Neural progenitor cell (in vitro differentiated cells): Measurements from ENCODE around the gene DEDD2. TPM values are rescaled to one million over a fixed set of nuclear protein-coding genes. Genes with fewer than 3 reads are reported as not detected.

ENCODE experiments used
- DNase-seq: peaks from one replicate; pipeline ENCODE4 v3.0.0-alpha.2; 2016; ENCODE audit warnings: low spot score
- H2AFZ ChIP-seq: fragments of 200-600 bp; sonication (generic); replicated peaks from 2 replicates; pipeline ENCODE4 v1.6.1; 2016; ENCODE audit warnings: antibody characterized with exemption
- H3F3A ChIP-seq: fragments of 200-600 bp; sonication (generic); 2 replicates; pipeline ENCODE4 v1.6.1; 2016; ENCODE audit warnings: antibody characterized with exemption, low read depth
- H3K27ac ChIP-seq: fragments of 200-600 bp; sonication (generic); 2 replicates; pipeline ENCODE4 v1.5.1; 2016; ENCODE audit warnings: mild to moderate bottlenecking
- H3K27me3 ChIP-seq: fragments of 200-600 bp; sonication (generic); 2 replicates; pipeline ENCODE4 v1.6.1; 2016; ENCODE audit warnings: mild to moderate bottlenecking, moderate library complexity
- H3K36me3 ChIP-seq: fragments of 200-600 bp; sonication (generic); 2 replicates; pipeline ENCODE4 v1.5.1; 2016
- H3K4me1 ChIP-seq: fragments of 200-600 bp; sonication (generic); 2 replicates; pipeline ENCODE4 v1.6.1; 2016; ENCODE audit warnings: mixed run types
- H3K4me2 ChIP-seq: fragments of 200-600 bp; sonication (generic); 2 replicates; pipeline ENCODE4 v1.6.1; 2016
- H3K4me3 ChIP-seq: fragments of 200-600 bp; sonication (generic); 2 replicates; pipeline ENCODE4 v1.5.1; 2016
- H3K79me2 ChIP-seq: fragments of 200-600 bp; sonication (generic); 2 replicates; pipeline ENCODE4 v1.6.1; 2016; ENCODE audit warnings: low read depth
- H3K9ac ChIP-seq: fragments of 200-600 bp; sonication (generic); 2 replicates; pipeline ENCODE4 v1.6.1; 2016
- H3K9me3 ChIP-seq: fragments of 200-600 bp; sonication (generic); 2 replicates; pipeline ENCODE4 v1.5.1; 2016; ENCODE audit warnings: low read depth
- H4K20me1 ChIP-seq: fragments of 200-600 bp; sonication (generic); 2 replicates; pipeline ENCODE4 v1.6.1; 2016; ENCODE audit warnings: low read depth
- H3K27ac Mint-ChIP-seq: 3 replicates; pipeline ENCODE4 v1.8.0; 2021; ENCODE audit warnings: mixed read lengths
- H3K27me3 Mint-ChIP-seq: 2 replicates; pipeline ENCODE4 v1.8.0; 2022; ENCODE audit warnings: low read depth, mild to moderate bottlenecking, inconsistent platforms, moderate library complexity, mixed read lengths; ENCODE audit not compliant: insufficient read depth
- H3K36me3 Mint-ChIP-seq: 3 replicates; pipeline ENCODE4 v1.8.0; 2021; ENCODE audit warnings: mixed read lengths
- H3K4me1 Mint-ChIP-seq: 3 replicates; pipeline ENCODE4 v1.8.0; 2021; ENCODE audit warnings: mixed read lengths
- H3K4me3 Mint-ChIP-seq: 3 replicates; pipeline ENCODE4 v1.8.0; 2021; ENCODE audit warnings: mild to moderate bottlenecking, moderate library complexity, mixed read lengths
- H3K9me3 Mint-ChIP-seq: 3 replicates; pipeline ENCODE4 v1.8.0; 2020; ENCODE audit warnings: mixed read lengths
- EZH2 ChIP-seq: fragments of 200-600 bp; sonication (generic); IDR thresholded peaks from 2 replicates; pipeline ENCODE4 v1.6.1; 2017; ENCODE audit warnings: antibody characterized with exemption, mild to moderate bottlenecking, moderate library complexity
- EZH2phosphoT487 ChIP-seq: fragments of 200-600 bp; sonication (generic); IDR thresholded peaks from 2 replicates; pipeline ENCODE4 v1.6.1; 2017; ENCODE audit warnings: antibody characterized with exemption
- total RNA-seq: library from RNA; depleted of rRNA; stranded (reverse); fragments of >200 nt; gene quantifications from 2 replicates; pipeline ENCODE4 v1.2.3, GENCODE V29; 2015; ENCODE audit warnings: low replicate concordance
- TF ChIP-seq, protein P1 (sequence below): fragments of 200-600 bp; sonication (generic); IDR thresholded peaks from 2 replicates; pipeline ENCODE4 v1.5.1; 2017; ENCODE audit warnings: antibody characterized with exemption, mild to moderate bottlenecking

DEDD2 gene
- total RNA-seq, 1 donor from 2014 or later = 19.8 TPM

DNA sequence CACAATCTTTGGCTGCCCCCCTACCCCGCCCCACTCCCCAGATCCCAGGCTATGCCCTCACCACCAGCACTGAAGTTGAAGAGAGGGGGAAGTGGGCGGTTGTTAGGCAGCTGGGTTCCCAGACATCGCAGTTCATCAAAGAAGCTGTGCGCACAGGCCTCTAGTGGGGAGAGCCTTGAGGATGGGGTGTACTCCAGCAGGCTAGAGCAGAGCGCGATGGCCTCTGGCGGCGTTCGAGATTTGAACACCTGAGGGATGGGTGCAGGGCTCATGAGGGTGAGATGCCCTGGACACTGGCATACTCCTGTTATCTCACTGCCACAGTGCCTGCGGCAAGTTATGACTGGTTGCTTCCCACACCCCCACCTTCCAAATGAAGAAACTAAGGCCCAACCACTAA, 15.0 kb upstream of the DEDD2 start:
- H3K27ac ChIP-seq = no peak overlapping the region
- no peak overlapping the region for H2AFZ ChIP-seq
- Mint-ChIP-seq H3K4me1 (peaks cover 8% of the 10 kb centered on the region), H3K9me3 (no peaks in the 10 kb centered on the region), H3K36me3 (peaks cover 42% of the 10 kb centered on the region), H3K27me3 (peaks cover 3% of the 10 kb centered on the region), H3K4me3 (no peak overlapping the region), H3K27ac (no peak overlapping the region)
- no peaks in the 10 kb centered on the region for H3K4me1 ChIP-seq
- no peak overlapping the region for H3K9ac ChIP-seq
- no peaks in the 10 kb centered on the region for H3K27me3 ChIP-seq
- H3F3A ChIP-seq = peaks cover 8% of the 10 kb centered on the region
- no peaks in the 10 kb centered on the region for H3K36me3 ChIP-seq
- TF ChIP-seq EZH2phosphoT487 (no peak), EZH2 (no peak)
- TF ChIP-seq, protein P1, sequence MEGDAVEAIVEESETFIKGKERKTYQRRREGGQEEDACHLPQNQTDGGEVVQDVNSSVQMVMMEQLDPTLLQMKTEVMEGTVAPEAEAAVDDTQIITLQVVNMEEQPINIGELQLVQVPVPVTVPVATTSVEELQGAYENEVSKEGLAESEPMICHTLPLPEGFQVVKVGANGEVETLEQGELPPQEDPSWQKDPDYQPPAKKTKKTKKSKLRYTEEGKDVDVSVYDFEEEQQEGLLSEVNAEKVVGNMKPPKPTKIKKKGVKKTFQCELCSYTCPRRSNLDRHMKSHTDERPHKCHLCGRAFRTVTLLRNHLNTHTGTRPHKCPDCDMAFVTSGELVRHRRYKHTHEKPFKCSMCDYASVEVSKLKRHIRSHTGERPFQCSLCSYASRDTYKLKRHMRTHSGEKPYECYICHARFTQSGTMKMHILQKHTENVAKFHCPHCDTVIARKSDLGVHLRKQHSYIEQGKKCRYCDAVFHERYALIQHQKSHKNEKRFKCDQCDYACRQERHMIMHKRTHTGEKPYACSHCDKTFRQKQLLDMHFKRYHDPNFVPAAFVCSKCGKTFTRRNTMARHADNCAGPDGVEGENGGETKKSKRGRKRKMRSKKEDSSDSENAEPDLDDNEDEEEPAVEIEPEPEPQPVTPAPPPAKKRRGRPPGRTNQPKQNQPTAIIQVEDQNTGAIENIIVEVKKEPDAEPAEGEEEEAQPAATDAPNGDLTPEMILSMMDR = no peak
- H3K4me2 ChIP-seq = no peak overlapping the region
- no peak for DNase-seq
- H4K20me1 ChIP-seq = peaks cover 78% of the 10 kb centered on the region
- no peaks in the 10 kb centered on the region for H3K9me3 ChIP-seq
- H3K4me3 ChIP-seq = no peak overlapping the region
- H3K79me2 ChIP-seq = no peaks in the 10 kb centered on the region

DNA sequence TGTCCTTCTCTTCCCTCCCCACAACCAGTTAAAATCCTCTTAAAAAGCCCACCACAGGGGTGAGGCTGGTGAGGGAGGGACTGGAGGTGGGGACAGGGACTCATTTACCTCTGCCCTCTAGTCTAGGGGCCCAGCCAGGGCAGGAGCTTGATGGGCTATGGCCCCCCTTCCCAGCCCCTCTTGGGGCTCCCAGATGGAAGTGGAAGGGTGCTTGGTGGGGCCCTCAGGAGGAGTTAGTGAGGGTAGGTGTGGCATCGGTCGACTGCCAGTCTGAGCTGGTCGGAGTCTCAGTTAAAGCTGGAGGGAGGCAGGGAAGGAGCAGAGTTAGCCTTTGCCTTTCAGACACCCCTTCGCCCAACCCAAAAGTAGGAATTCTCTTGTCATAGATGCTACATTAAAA, 13.1 kb upstream of the DEDD2 start:
- peaks cover 8% of the 10 kb centered on the region for H3F3A ChIP-seq
- H4K20me1 ChIP-seq = peaks cover 76% of the 10 kb centered on the region
- Mint-ChIP-seq H3K27ac (no peak overlapping the region), H3K9me3 (no peaks in the 10 kb centered on the region), H3K4me3 (no peak overlapping the region), H3K27me3 (peaks cover 3% of the 10 kb centered on the region), H3K4me1 (peaks cover 8% of the 10 kb centered on the region), H3K36me3 (peaks cover 43% of the 10 kb centered on the region)
- H3K27me3 ChIP-seq = no peaks in the 10 kb centered on the region
- TF ChIP-seq EZH2phosphoT487 (no peak), EZH2 (no peak)
- TF ChIP-seq, protein P1 = no peak
- H3K9me3 ChIP-seq = no peaks in the 10 kb centered on the region
- no peak overlapping the region for H2AFZ ChIP-seq
- H3K36me3 ChIP-seq = no peaks in the 10 kb centered on the region
- H3K9ac ChIP-seq = no peak overlapping the region
- H3K4me3 ChIP-seq = no peak overlapping the region
- H3K4me1 ChIP-seq = no peaks in the 10 kb centered on the region
- H3K4me2 ChIP-seq = no peak overlapping the region
- H3K27ac ChIP-seq = no peak overlapping the region
- H3K79me2 ChIP-seq = no peaks in the 10 kb centered on the region
- DNase-seq = no peak

DNA sequence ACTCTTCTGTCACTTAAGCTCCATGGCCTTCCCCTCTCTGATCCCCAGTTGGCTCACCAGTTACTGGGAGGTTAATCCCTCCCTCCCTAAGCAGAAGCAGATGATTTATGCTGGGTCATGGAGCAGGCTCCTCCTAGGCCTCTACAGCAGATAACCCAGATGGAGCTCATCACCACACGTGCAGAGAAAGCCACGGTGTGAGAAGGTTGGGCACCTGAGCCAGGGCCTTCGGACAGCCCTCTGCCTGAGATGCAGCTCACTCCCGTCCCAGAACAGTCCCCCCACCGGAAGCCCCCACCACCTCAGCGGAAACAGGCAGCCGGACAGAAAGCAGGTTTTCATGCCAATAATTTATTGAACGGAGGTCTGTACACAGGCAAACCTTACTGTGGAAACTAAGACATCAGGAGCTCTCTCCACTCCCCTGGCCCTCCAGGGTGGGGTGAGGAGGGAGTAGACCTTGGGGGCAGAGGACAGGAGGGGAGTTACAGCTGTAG, 12.4 kb upstream of the DEDD2 start:
- H3K27ac ChIP-seq = no peak overlapping the region
- H3K4me3 Mint-ChIP-seq = no peak overlapping the region
- no peaks in the 10 kb centered on the region for H3K79me2 ChIP-seq

More for the DNA sequence above, 12.4 kb upstream of the DEDD2 start:
- no peak for DNase-seq
- peaks cover 70% of the 10 kb centered on the region for H4K20me1 ChIP-seq
- no peaks in the 10 kb centered on the region for H3K9me3 Mint-ChIP-seq
- H3K4me1 Mint-ChIP-seq = peaks cover 8% of the 10 kb centered on the region
- H3K9ac ChIP-seq = no peak overlapping the region
- no peaks in the 10 kb centered on the region for H3K4me1 ChIP-seq
- no peaks in the 10 kb centered on the region for H3K9me3 ChIP-seq
- no peaks in the 10 kb centered on the region for H3K27me3 ChIP-seq
- no peak for TF ChIP-seq EZH2phosphoT487
- no peak for TF ChIP-seq EZH2
- TF ChIP-seq, protein P1 = no peak
- H2AFZ ChIP-seq = no peak overlapping the region
- no peak overlapping the region for H3K27ac Mint-ChIP-seq
- H3F3A ChIP-seq = peaks cover 8% of the 10 kb centered on the region
- H3K36me3 Mint-ChIP-seq = peaks cover 39% of the 10 kb centered on the region
- H3K36me3 ChIP-seq = no peaks in the 10 kb centered on the region
- peaks cover 3% of the 10 kb centered on the region for H3K27me3 Mint-ChIP-seq
- H3K4me2 ChIP-seq = no peak overlapping the region
- no peak overlapping the region for H3K4me3 ChIP-seq
